Lower lobe of right lung (tissue), 2 donors: Measurements from ENCODE around the gene CACNA1H. TPM values are rescaled to one million over a fixed set of nuclear protein-coding genes. Genes with fewer than 3 reads are reported as not detected.

ENCODE experiments used
- ATAC-seq, 2 donors: fragments of 200-7000 bp; cut with Tn5 transposase; one replicate each; pipeline ENCODE4 v1.9.1; 2020 to 2022; ENCODE audit warnings: mild to moderate bottlenecking in 2 of 2, moderate library complexity in 2 of 2
- DNase-seq: peaks from one replicate; pipeline ENCODE4 v3.0.0-alpha.2; 2020
- H3K27ac ChIP-seq: fragments of 200-600 bp; one replicate; pipeline ENCODE4 v1.8.0; 2022
- H3K27me3 ChIP-seq: fragments of 200-600 bp; one replicate; pipeline ENCODE4 v1.8.0; 2022; ENCODE audit warnings: low read depth
- H3K36me3 ChIP-seq: fragments of 200-600 bp; one replicate; pipeline ENCODE4 v1.8.0; 2022; ENCODE audit warnings: mild to moderate bottlenecking
- H3K4me1 ChIP-seq: fragments of 200-600 bp; one replicate; pipeline ENCODE4 v1.8.0; 2022
- H3K4me3 ChIP-seq: fragments of 200-600 bp; one replicate; pipeline ENCODE4 v1.8.0; 2022; ENCODE audit warnings: mild to moderate bottlenecking
- H3K9me3 ChIP-seq: fragments of 200-600 bp; one replicate; pipeline ENCODE4 v1.8.0; 2022
- CTCF ChIP-seq: fragments of 200-600 bp; IDR thresholded peaks from one replicate; pipeline ENCODE4 v1.8.0; 2022; ENCODE audit warnings: antibody characterized with exemption, mild to moderate bottlenecking
- intact Hi-C: fragments of 100-400 bp; cut with DNase I; formaldehyde crosslinking; loops from one replicate; pipeline ENCODE4 v1.11.0; 2022
- total RNA-seq: library from RNA; stranded (reverse); fragmentation: NEBNext Ultra II Directional; extraction: Animal tissue kit (Norgen Biotek cat#: 25700); gene quantifications from one replicate; pipeline ENCODE4 v1.2.1, GENCODE V29; 2021
- donor health status: DM: no; HTN: yes; CAD: no; lungs with severe emphysema.

The CACNA1H gene
- total RNA-seq, 1 donor from 2014 or later = 8.4 TPM

DNA sequence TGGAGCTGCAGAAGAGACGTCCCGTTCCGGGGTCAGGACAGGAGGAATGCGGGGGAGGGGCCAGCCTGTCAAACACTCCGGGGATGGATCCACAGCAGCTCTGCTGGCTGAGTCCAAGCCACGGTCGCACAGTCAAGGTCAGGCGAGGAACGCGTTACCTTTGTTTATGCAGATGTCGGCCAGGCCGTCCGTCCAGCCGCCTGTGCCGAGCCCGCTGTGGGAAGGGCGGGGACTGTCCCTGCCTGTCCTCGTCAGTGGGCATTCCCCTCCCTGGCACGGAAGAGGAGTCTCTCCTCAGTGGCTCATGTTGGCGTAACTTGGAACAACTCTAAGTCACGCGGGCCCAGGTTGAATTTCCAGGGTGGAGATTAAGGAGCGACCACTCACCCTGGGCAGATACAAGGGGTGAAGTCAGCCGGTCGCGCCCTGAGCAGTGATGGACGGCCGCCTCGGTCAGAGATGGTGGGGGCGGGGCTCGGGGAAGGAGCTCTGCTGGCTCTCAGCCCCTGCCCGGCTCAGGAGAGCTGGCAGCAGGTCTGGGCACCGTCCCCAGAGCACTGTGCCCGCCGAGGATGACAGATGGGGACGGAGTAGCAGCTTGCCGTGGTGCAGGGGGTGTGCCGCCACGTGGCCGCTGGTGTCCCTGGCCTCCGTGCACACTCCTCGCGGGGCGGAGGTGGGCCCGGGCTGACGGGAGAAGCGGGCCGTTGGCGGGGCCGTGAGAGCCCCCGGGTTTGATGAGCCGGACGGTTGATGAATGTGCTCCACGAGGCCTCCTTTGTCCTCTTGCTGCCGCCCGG is 7.3 kb downstream of the CACNA1H start:
- peaks cover 94% of the 10 kb centered on the region for H3K27me3 ChIP-seq
- H3K4me3 ChIP-seq = no peak overlapping the region
- ATAC-seq (peak; percentile 7 to 24), DNase-seq (no peak)
- intact Hi-C loops = no loop called here
- peaks cover 16% of the 10 kb centered on the region for H3K4me1 ChIP-seq
- no peak for TF ChIP-seq CTCF
- peak overlapping the region; percentile 46 for H3K27ac ChIP-seq
- H3K36me3 ChIP-seq = no peaks in the 10 kb centered on the region
- no peaks in the 10 kb centered on the region for H3K9me3 ChIP-seq

GRCh38 chr16:1160773-1161348 is 8.0 kb downstream of the CACNA1H start:
- no peak for TF ChIP-seq CTCF
- intact Hi-C loops = no loop called here
- DNase-seq = no peak
- Histone ChIP-seq H3K4me3 (no peak overlapping the region), H3K4me1 (peaks cover 16% of the 10 kb centered on the region), H3K9me3 (no peaks in the 10 kb centered on the region), H3K27me3 (peaks cover 88% of the 10 kb centered on the region), H3K27ac (no peak overlapping the region), H3K36me3 (no peaks in the 10 kb centered on the region)
- ATAC-seq = no peak

DNA sequence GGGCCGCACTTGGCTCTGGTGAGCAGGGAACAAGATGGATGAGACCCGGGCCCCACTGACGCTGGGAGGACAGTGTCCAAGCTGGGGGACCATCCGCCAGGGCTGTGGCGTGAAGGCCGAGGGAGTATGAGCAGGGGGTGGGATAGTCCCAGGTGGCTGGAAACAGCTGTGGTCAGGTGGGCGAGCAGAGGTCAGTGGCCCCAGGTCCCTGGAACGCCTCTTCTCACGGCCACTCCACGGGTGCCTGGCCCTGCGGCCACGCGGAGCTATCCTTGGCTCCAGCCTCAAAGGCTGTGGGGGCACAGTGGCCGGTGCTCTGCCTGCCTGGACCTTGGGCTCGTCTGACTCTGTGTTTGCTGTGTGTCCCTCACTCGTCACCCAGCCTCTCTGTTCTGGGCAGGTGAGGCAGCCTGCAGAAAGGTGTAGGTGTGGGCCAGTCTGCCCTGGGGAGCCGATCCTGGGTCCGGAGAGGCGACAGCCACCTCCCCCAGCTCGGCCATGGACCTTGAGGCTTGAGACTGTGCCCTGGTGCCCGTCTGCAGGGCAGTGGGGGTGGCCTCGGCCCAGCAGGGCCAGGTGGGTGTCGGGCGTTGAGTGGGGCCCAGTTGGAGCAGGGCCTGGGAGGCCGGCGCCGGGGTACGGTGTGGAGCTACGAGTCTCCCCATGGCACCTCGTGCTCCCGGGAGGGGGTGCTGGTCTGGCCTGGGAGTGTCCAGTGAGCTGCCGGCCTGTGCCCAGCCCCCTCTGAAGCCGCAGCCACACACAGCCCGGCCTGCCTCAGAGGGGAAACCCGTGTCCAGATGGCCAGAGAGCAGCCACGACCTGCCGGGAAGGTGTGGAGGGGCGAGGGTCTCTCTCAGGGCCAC is 10.0 kb downstream of the CACNA1H start:
- no peaks in the 10 kb centered on the region for H3K9me3 ChIP-seq
- DNase-seq (no peak), ATAC-seq (no peak)
- no peak for TF ChIP-seq CTCF
- intact Hi-C loops = no loop called here
- H3K4me1 ChIP-seq = peaks cover 16% of the 10 kb centered on the region
- no peaks in the 10 kb centered on the region for H3K36me3 ChIP-seq
- H3K27me3 ChIP-seq = peaks cover 67% of the 10 kb centered on the region
- H3K27ac ChIP-seq = no peak overlapping the region
- H3K4me3 ChIP-seq = no peak overlapping the region

DNA sequence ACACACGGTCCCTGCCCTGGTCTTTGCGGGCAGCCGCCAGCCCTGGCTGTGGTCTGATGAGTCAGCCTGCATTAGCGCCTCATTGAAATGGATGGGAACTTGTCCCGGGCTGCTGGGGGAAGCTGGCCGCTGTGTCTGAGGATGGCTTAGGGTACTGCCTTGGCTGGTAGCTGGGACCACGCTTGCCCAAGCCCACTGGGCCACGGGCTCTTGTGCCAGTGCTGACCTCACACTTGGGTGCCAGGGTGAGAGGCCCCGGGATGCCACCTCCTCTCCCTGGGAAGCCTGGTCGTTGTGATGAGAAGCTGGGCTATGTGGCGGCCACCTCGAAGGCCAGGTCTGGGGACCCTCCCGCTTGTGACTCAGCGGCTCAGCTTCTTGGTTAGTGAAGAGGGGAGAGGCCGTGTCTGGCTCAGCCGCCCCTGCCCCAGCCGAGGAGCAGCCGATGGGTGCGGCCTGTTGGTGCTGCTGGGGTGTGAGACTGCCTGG is 10.7 kb downstream of the CACNA1H start:
- DNase-seq (no peak), ATAC-seq (no peak)
- H3K27me3 ChIP-seq = peaks cover 66% of the 10 kb centered on the region
- no peak overlapping the region for H3K4me3 ChIP-seq
- H3K9me3 ChIP-seq = no peaks in the 10 kb centered on the region
- no peak for TF ChIP-seq CTCF
- intact Hi-C loops = no loop called here
- peaks cover 16% of the 10 kb centered on the region for H3K4me1 ChIP-seq
- no peaks in the 10 kb centered on the region for H3K36me3 ChIP-seq
- H3K27ac ChIP-seq = no peak overlapping the region

DNA sequence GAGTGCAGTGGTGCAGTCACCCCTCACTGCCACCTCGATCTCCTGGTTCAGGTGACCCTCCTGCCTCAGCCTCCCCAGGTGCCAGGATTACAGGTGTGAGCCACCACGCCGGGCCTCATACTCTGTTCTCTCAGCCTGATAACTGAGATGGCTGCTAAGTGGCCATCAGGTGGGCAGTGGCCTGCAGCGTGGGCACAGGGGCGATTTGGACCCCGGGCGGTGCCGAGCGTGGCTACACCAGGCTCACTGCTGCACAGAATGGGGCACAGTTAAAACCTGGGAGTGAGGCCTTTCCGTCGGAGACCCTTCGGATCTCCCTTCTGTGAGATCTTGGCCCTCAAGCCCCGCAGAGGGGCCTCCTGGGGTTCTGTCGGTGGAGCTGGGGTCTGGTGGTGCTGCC is 11.5 kb downstream of the CACNA1H start:
- ATAC-seq (no peak), DNase-seq (no peak)
- Histone ChIP-seq H3K27me3 (peaks cover 64% of the 10 kb centered on the region), H3K4me3 (no peak overlapping the region), H3K9me3 (no peaks in the 10 kb centered on the region), H3K36me3 (no peaks in the 10 kb centered on the region), H3K4me1 (peaks cover 16% of the 10 kb centered on the region), H3K27ac (no peak overlapping the region)
- intact Hi-C loops = no loop called here
- no peak for TF ChIP-seq CTCF
